K562 (cell line): ENCODE data around the gene ALOXE3. TPM values are rescaled to one million over a fixed set of nuclear protein-coding genes. Genes with fewer than 3 reads are reported as not detected.

ENCODE experiments used
- ARID3B ChIP-seq: fragments of 250-450 bp; sonication (Bioruptor Pico); IDR thresholded peaks from 2 replicates; pipeline ENCODE4 v1.4.0; 2020; ENCODE audit warnings: borderline replicate concordance
- ATF3 ChIP-seq, 2 experiments: fragments of 450-650 bp in 1 of 2; sonication (generic) in 1 of 2; formaldehyde crosslinking in 1 of 2; IDR thresholded peaks in 1 of 2; conservative IDR thresholded peaks in 1 of 2; 2 replicates each; pipeline versions ENCODE4 v1.6.1 to v1.8.1; 2016 to 2023; ENCODE audit warnings: mild to moderate bottlenecking in 2 of 2, moderate library complexity in 2 of 2, inconsistent platforms in 1 of 2, missing genetic modification reagents in 1 of 2
- CEBPG ChIP-seq, 3 experiments: fragments of 200-800 bp in 1 of 3; sonication (Bioruptor generic) in 1 of 3; sonication (generic) in 1 of 3; formaldehyde crosslinking in 1 of 3; IDR thresholded peaks in 2 of 3; conservative IDR thresholded peaks in 1 of 3; 2 replicates each; pipeline versions ENCODE4 v1.6.1 to v1.8.0; 2016 to 2022; ENCODE audit warnings: missing compliant biosample characterization in 2 of 3, missing genetic modification characterization in 2 of 3, mild to moderate bottlenecking in 1 of 3, missing genetic modification reagents in 1 of 3
- CTBP1 ChIP-seq: fragments of 450-650 bp; IDR thresholded peaks from 2 replicates; pipeline ENCODE4 v1.6.1; 2016; ENCODE audit warnings: borderline replicate concordance
- ERF ChIP-seq: fragments of 450-650 bp; formaldehyde crosslinking; IDR thresholded peaks from 2 replicates; pipeline ENCODE4 v1.4.0; 2020; ENCODE audit warnings: mild to moderate bottlenecking, mixed read lengths
- ESRRB ChIP-seq: fragments of 250-450 bp; sonication (Bioruptor Pico); IDR thresholded peaks from 2 replicates; pipeline ENCODE4 v1.5.0; 2020; ENCODE audit warnings: mild to moderate bottlenecking, moderate library complexity, borderline replicate concordance
- EWSR1 ChIP-seq: fragments of 450-650 bp; IDR thresholded peaks from 2 replicates; pipeline ENCODE4 v1.6.1; 2018; ENCODE audit warnings: borderline replicate concordance, mild to moderate bottlenecking, low read depth, moderate library complexity; ENCODE audit not compliant: partially characterized antibody
- IRF2 ChIP-seq: sonication (generic); formaldehyde crosslinking; IDR thresholded peaks from 2 replicates; pipeline ENCODE4 v1.8.1; 2022; ENCODE audit warnings: mild to moderate bottlenecking, missing genetic modification reagents
- LEF1 ChIP-seq: fragments of 450-650 bp; IDR thresholded peaks from 2 replicates; pipeline ENCODE4 v1.6.1; 2016; ENCODE audit warnings: mild to moderate bottlenecking
- MAFF ChIP-seq: IDR thresholded peaks from 2 replicates; pipeline ENCODE4 v1.6.1; 2012; ENCODE audit warnings: low read length, improper control_type of control experiment
- NUFIP1 ChIP-seq: fragments of 450-650 bp; IDR thresholded peaks from 2 replicates; pipeline ENCODE4 v1.6.1; 2018; ENCODE audit not compliant: partially characterized antibody
- RBBP5 ChIP-seq: fragments of 200-600 bp; sonication (generic); IDR thresholded peaks from 2 replicates; pipeline ENCODE4 v1.6.1; 2012; ENCODE audit warnings: borderline replicate concordance, mild to moderate bottlenecking, low read length, control low read depth, inconsistent platforms; ENCODE audit not compliant: insufficient read depth, poor library complexity, severe bottlenecking
- SAP30 ChIP-seq: fragments of 200-600 bp; sonication (generic); IDR thresholded peaks from 2 replicates; pipeline ENCODE4 v1.6.1; 2012; ENCODE audit warnings: borderline replicate concordance, low read depth, mild to moderate bottlenecking, moderate library complexity, low read length, control low read depth, inconsistent platforms; ENCODE audit not compliant: insufficient read depth, poor library complexity, severe bottlenecking
- SNAPC5 ChIP-seq: fragments of 250-450 bp; sonication (Bioruptor Pico); IDR thresholded peaks from 2 replicates; pipeline ENCODE4 v1.8.0; 2021; ENCODE audit warnings: moderate library complexity, mild to moderate bottlenecking, inconsistent platforms
- SRSF1 ChIP-seq: fragments of 200-400 bp; formaldehyde crosslinking; IDR thresholded peaks from 2 replicates; pipeline ENCODE4 v1.6.1; 2017; ENCODE audit warnings: mild to moderate bottlenecking, low read depth, low read length, moderate library complexity
- ZNF197 ChIP-seq: fragments of 200-800 bp; sonication (Bioruptor generic); IDR thresholded peaks from 2 replicates; pipeline ENCODE4 v1.6.1; 2016; ENCODE audit warnings: low read depth, missing genetic modification characterization, missing compliant biosample characterization
- ZNF212 ChIP-seq: fragments of 450-650 bp; formaldehyde crosslinking; IDR thresholded peaks from 2 replicates; pipeline ENCODE4 v1.4.0; 2020; ENCODE audit warnings: mild to moderate bottlenecking
- ZNF277 ChIP-seq: fragments of 250-450 bp; sonication (Bioruptor Pico); IDR thresholded peaks from 2 replicates; pipeline ENCODE4 v1.8.0; 2022; ENCODE audit warnings: inconsistent platforms, mild to moderate bottlenecking, moderate library complexity, borderline replicate concordance
- ZNF512 ChIP-seq: IDR thresholded peaks from 2 replicates; pipeline ENCODE4 v1.6.1; 2016; ENCODE audit warnings: missing genetic modification characterization, missing compliant biosample characterization
- ZNF561 ChIP-seq: fragments of 450-650 bp; formaldehyde crosslinking; conservative IDR thresholded peaks from 2 replicates; pipeline ENCODE4 v1.4.0; 2020; ENCODE audit warnings: mild to moderate bottlenecking, moderate library complexity
- polyA plus RNA-seq, 8 experiments: library from polyadenylated mRNA; depleted of rRNA in 4 of 8; stranded (reverse) in 5 of 8; unstranded in 3 of 8; fragments of >200 nt; fragmentation: Nextera tagmentation in 2 of 8; fragmentation: Illumina TruSeq in 1 of 8; extraction: Ambion mirVana in 2 of 8; extraction: Trizol in 1 of 8; gene quantifications; 2 replicates each; pipeline versions ENCODE4 v1.2.1 to v1.2.3, GENCODE V29; 2011 to 2014; ENCODE audit warnings: inconsistent platforms in 1 of 8, missing spikeins in 1 of 8
- total RNA-seq, 7 experiments: library from RNA; depleted of rRNA in 6 of 7; stranded (reverse); fragments of >200 nt in 6 of 7; fragmentation: Illumina TruSeq in 2 of 7; extraction: Trizol in 2 of 7; gene quantifications; 2 replicates each; pipeline versions ENCODE4 v1.2.1 to v1.2.3, GENCODE V29; 2011 to 2021; ENCODE audit warnings: low replicate concordance in 1 of 7

Gene ALOXE3
- total and polyA plus RNA-seq, 9 of the 15 experiments (the other 6 are each of a cell fraction or from before 2014, with no cell fraction given), result 0.04 TPM; not detected in 8

GRCh38 chr17:8138672-8139371 is 20.5 kb upstream of the ALOXE3 start (continued):
- TF ChIP-seq CEBPG (CRISPR knock-in tag; IDR thresholded peaks at IDR 0.05), result no peak
- no peak for TF ChIP-seq CEBPG (tag; conservative IDR thresholded peaks at IDR 0.05 in 1 of 2, IDR thresholded peaks at IDR 0.05 in 1 of 2)
- no peak for TF ChIP-seq SRSF1
- 0 out of 2 replicates have a peak, but pooled peaks have one; percentile 9 for TF ChIP-seq MAFF
- no peak for TF ChIP-seq SAP30
- TF ChIP-seq ESRRB (CRISPR knock-in tag), result no peak
- TF ChIP-seq RBBP5, result peak; percentile 37
- TF ChIP-seq NUFIP1, result no peak
- no peak for TF ChIP-seq ZNF277 (CRISPR knock-in tag)
- TF ChIP-seq SNAPC5 (CRISPR knock-in tag), result no peak
- 0 out of 2 replicates have a peak, but pooled peaks have one; percentile 60 for TF ChIP-seq ZNF197 (CRISPR knock-in tag)
- TF ChIP-seq ATF3 (IDR thresholded peaks at IDR 0.05), result no peak
- no peak for TF ChIP-seq ATF3 (CRISPR knock-in tag; conservative IDR thresholded peaks at IDR 0.05)
- no peak for TF ChIP-seq ZNF512
- TF ChIP-seq ZNF561 (CRISPR knock-in tag), result no peak
- peak; percentile 71; the same call in 1 of the 2 replicates for TF ChIP-seq ERF (CRISPR knock-in tag)
- no peak for TF ChIP-seq ARID3B (CRISPR knock-in tag)
- TF ChIP-seq LEF1, result peak; percentile 42; the same call in 1 of the 2 replicates
- no peak for TF ChIP-seq EWSR1
- TF ChIP-seq IRF2 (CRISPR knock-in tag), result no peak
- TF ChIP-seq ZNF212, result no peak
- peak; percentile 80 for TF ChIP-seq CTBP1
